ENCODE data around the gene CCR5AS.
A peak's percentile ranks its signal among the peaks of the same experiment; 100 is the strongest.

CCR5AS gene

GRCh38 chr3:46356909-46357308 lies 50.0 kb downstream of the CCR5AS start:
- Mint-ChIP-seq H3K36me3 (ENCODE audit: low read depth) (peaks cover 26% of the 10 kb centered on the region), H3K27me3 (ENCODE audit: low read depth) (peaks cover 72% of the 10 kb centered on the region), H3K4me3 (peak overlapping the region; percentile 1), H3K9me3 (no peaks in the 10 kb centered on the region), H3K27ac (no peak overlapping the region), H3K4me1 (ENCODE audit: low read depth) (peaks cover 53% of the 10 kb centered on the region)
- DNase-seq (ENCODE audit: low spot score): no peak

GRCh38 chr3:46356276-46356675 lies 50.6 kb downstream of the CCR5AS start:
- Mint-ChIP-seq H3K4me1 (ENCODE audit: low read depth) (peaks cover 58% of the 10 kb centered on the region), H3K9me3 (no peaks in the 10 kb centered on the region), H3K27ac (no peak overlapping the region), H3K36me3 (ENCODE audit: low read depth) (peaks cover 30% of the 10 kb centered on the region), H3K4me3 (peak overlapping the region; percentile 75), H3K27me3 (ENCODE audit: low read depth) (peaks cover 76% of the 10 kb centered on the region)
- DNase-seq (ENCODE audit: low spot score): no peak

- peaks cover 63% of the 10 kb centered on the region for H3K4me1 Mint-ChIP-seq (ENCODE audit: low read depth)
- peaks cover 77% of the 10 kb centered on the region for H3K27me3 Mint-ChIP-seq (ENCODE audit: low read depth)
- peak overlapping the region; percentile 14 for H3K27ac Mint-ChIP-seq
- H3K4me3 Mint-ChIP-seq: peak overlapping the region; percentile 75
- no peak for DNase-seq (ENCODE audit: low spot score)
- H3K9me3 Mint-ChIP-seq: no peaks in the 10 kb centered on the region
- peaks cover 28% of the 10 kb centered on the region for H3K36me3 Mint-ChIP-seq (ENCODE audit: low read depth)
These were observed 51.9 kb downstream of the CCR5AS start for GRCh38 chr3:46354984-46355383.

- H3K27ac Mint-ChIP-seq: peak overlapping the region; percentile 71
- DNase-seq (ENCODE audit: low spot score): no peak
- peaks cover 28% of the 10 kb centered on the region for H3K36me3 Mint-ChIP-seq (ENCODE audit: low read depth)
- H3K4me3 Mint-ChIP-seq: peak overlapping the region; percentile 75
- peaks cover 64% of the 10 kb centered on the region for H3K4me1 Mint-ChIP-seq (ENCODE audit: low read depth)
- H3K27me3 Mint-ChIP-seq (ENCODE audit: low read depth): peaks cover 73% of the 10 kb centered on the region
- H3K9me3 Mint-ChIP-seq: no peaks in the 10 kb centered on the region
These were observed 52.4 kb downstream of the CCR5AS start for GRCh38 chr3:46354478-46354877.

GRCh38 chr3:46353647-46354410 lies 53.0 kb downstream of the CCR5AS start, which contains the start of gene CCR2:
TSS of gene CCR2 (plus strand) at chr3:46354111. CDS start at chr3:46357528, 3,417 bp downstream.
- Mint-ChIP-seq H3K9me3 (peaks cover 2% of the 10 kb centered on the region), H3K27ac (peak within 1 kb of the TSS; percentile 71), H3K27me3 (ENCODE audit: low read depth) (peaks cover 68% of the 10 kb centered on the region), H3K4me1 (ENCODE audit: low read depth) (peaks cover 66% of the 10 kb centered on the region), H3K4me3 (peak within 1 kb of the TSS; percentile 75), H3K36me3 (ENCODE audit: low read depth) (peaks cover 27% of the 10 kb centered on the region)
- DNase-seq (ENCODE audit: low spot score): no peak

- Mint-ChIP-seq H3K4me3 (peak overlapping the region; percentile 21), H3K36me3 (ENCODE audit: low read depth) (peaks cover 25% of the 10 kb centered on the region), H3K9me3 (peaks cover 9% of the 10 kb centered on the region), H3K4me1 (ENCODE audit: low read depth) (peaks cover 69% of the 10 kb centered on the region), H3K27me3 (ENCODE audit: low read depth) (peaks cover 66% of the 10 kb centered on the region), H3K27ac (peak overlapping the region; percentile 12)
- DNase-seq (ENCODE audit: low spot score): no peak
These were observed 53.8 kb downstream of the CCR5AS start for GRCh38 chr3:46353090-46353489.

GRCh38 chr3:46351646-46352045 lies 55.2 kb downstream of the CCR5AS start:
- H3K27ac Mint-ChIP-seq: no peak overlapping the region
- H3K27me3 Mint-ChIP-seq (ENCODE audit: low read depth): peaks cover 52% of the 10 kb centered on the region
- H3K9me3 Mint-ChIP-seq: peaks cover 18% of the 10 kb centered on the region
- DNase-seq (ENCODE audit: low spot score): no peak
- peaks cover 28% of the 10 kb centered on the region for H3K36me3 Mint-ChIP-seq (ENCODE audit: low read depth)
- H3K4me3 Mint-ChIP-seq: no peak overlapping the region
- peaks cover 72% of the 10 kb centered on the region for H3K4me1 Mint-ChIP-seq (ENCODE audit: low read depth)

GRCh38 chr3:46350262-46350565 lies 56.7 kb downstream of the CCR5AS start:
- DNase-seq (ENCODE audit: low spot score): no peak
- Mint-ChIP-seq H3K4me1 (ENCODE audit: low read depth) (peaks cover 66% of the 10 kb centered on the region), H3K36me3 (ENCODE audit: low read depth) (peaks cover 26% of the 10 kb centered on the region), H3K4me3 (peak overlapping the region; percentile 62), H3K27me3 (ENCODE audit: low read depth) (peaks cover 50% of the 10 kb centered on the region), H3K9me3 (peaks cover 25% of the 10 kb centered on the region), H3K27ac (peak overlapping the region; percentile 80)

- Mint-ChIP-seq H3K4me3 (peak overlapping the region; percentile 62), H3K36me3 (ENCODE audit: low read depth) (peaks cover 23% of the 10 kb centered on the region), H3K9me3 (peaks cover 25% of the 10 kb centered on the region), H3K4me1 (ENCODE audit: low read depth) (peaks cover 61% of the 10 kb centered on the region), H3K27me3 (ENCODE audit: low read depth) (peaks cover 48% of the 10 kb centered on the region), H3K27ac (peak overlapping the region; percentile 80)
- DNase-seq (ENCODE audit: low spot score): no peak
These were observed 57.2 kb downstream of the CCR5AS start for GRCh38 chr3:46349484-46350261.

- peaks cover 48% of the 10 kb centered on the region for H3K27me3 Mint-ChIP-seq (ENCODE audit: low read depth)
- H3K4me3 Mint-ChIP-seq: peak overlapping the region; percentile 62
- H3K27ac Mint-ChIP-seq: peak overlapping the region; percentile 80
- H3K4me1 Mint-ChIP-seq (ENCODE audit: low read depth): peaks cover 56% of the 10 kb centered on the region
- H3K9me3 Mint-ChIP-seq: peaks cover 25% of the 10 kb centered on the region
- DNase-seq (ENCODE audit: low spot score): no peak
- peaks cover 23% of the 10 kb centered on the region for H3K36me3 Mint-ChIP-seq (ENCODE audit: low read depth)
These were observed 57.9 kb downstream of the CCR5AS start for GRCh38 chr3:46348823-46349482.

GRCh38 chr3:46344476-46344875 lies 62.4 kb downstream of the CCR5AS start:
- Mint-ChIP-seq H3K9me3 (peaks cover 35% of the 10 kb centered on the region), H3K36me3 (ENCODE audit: low read depth) (peaks cover 19% of the 10 kb centered on the region), H3K4me1 (ENCODE audit: low read depth) (peaks cover 15% of the 10 kb centered on the region), H3K27ac (no peak overlapping the region), H3K4me3 (no peak overlapping the region), H3K27me3 (ENCODE audit: low read depth) (peaks cover 42% of the 10 kb centered on the region)
- no peak for DNase-seq (ENCODE audit: low spot score)

- no peak overlapping the region for H3K4me3 Mint-ChIP-seq
- no peak overlapping the region for H3K27ac Mint-ChIP-seq
- no peak for DNase-seq (ENCODE audit: low spot score)
- H3K9me3 Mint-ChIP-seq: peaks cover 34% of the 10 kb centered on the region
- peaks cover 8% of the 10 kb centered on the region for H3K36me3 Mint-ChIP-seq (ENCODE audit: low read depth)
- H3K4me1 Mint-ChIP-seq (ENCODE audit: low read depth): peaks cover 7% of the 10 kb centered on the region
- H3K27me3 Mint-ChIP-seq (ENCODE audit: low read depth): peaks cover 38% of the 10 kb centered on the region
These were observed 68.0 kb downstream of the CCR5AS start for GRCh38 chr3:46338840-46339239.

- Mint-ChIP-seq H3K4me3 (no peak overlapping the region), H3K27ac (no peak overlapping the region), H3K4me1 (ENCODE audit: low read depth) (peaks cover 7% of the 10 kb centered on the region), H3K9me3 (peaks cover 34% of the 10 kb centered on the region), H3K36me3 (ENCODE audit: low read depth) (peaks cover 8% of the 10 kb centered on the region), H3K27me3 (ENCODE audit: low read depth) (peaks cover 41% of the 10 kb centered on the region)
- no peak for DNase-seq (ENCODE audit: low spot score)
These were observed 69.0 kb downstream of the CCR5AS start for GRCh38 chr3:46337911-46338310.

- Mint-ChIP-seq H3K27me3 (ENCODE audit: low read depth) (peaks cover 56% of the 10 kb centered on the region), H3K36me3 (ENCODE audit: low read depth) (peaks cover 8% of the 10 kb centered on the region), H3K4me3 (no peak overlapping the region)
These were observed 71.3 kb downstream of the CCR5AS start for GRCh38 chr3:46335541-46335940.

More at GRCh38 chr3:46335541-46335940, 71.3 kb downstream of the CCR5AS start:
- DNase-seq (ENCODE audit: low spot score): no peak
- Mint-ChIP-seq H3K4me1 (ENCODE audit: low read depth) (peaks cover 10% of the 10 kb centered on the region), H3K9me3 (peaks cover 34% of the 10 kb centered on the region), H3K27ac (no peak overlapping the region)

Data from T-helper 2 cell treated with Interferon-gamma antibody and Interleukin-4, amounts not matched to agents 5 μg/mL and 100 μg/mL, for 36 hours (primary cell).